ENCODE results near the gene TMX3.

TMX3 gene

GRCh38 chr18:68705119-68705518 lies 9.8 kb downstream of the TMX3 start:
- no peak for DNase-seq
- H3K23ac ChIP-seq (ENCODE audit: low read length) = no peak overlapping the region
- H2BK120ac ChIP-seq (ENCODE audit: low read depth, low read length) = no peak overlapping the region
- H3K4me3 ChIP-seq (ENCODE audit: low read length) = no peak overlapping the region
- no peak overlapping the region for H2BK5ac ChIP-seq (ENCODE audit: low read length)
- no peak overlapping the region for H3K4ac ChIP-seq (ENCODE audit: low read depth, low read length)
- H4K5ac ChIP-seq (ENCODE audit: low read length) = no peak overlapping the region
- H3K79me2 ChIP-seq (ENCODE audit: control insufficient read depth, insufficient read depth, low read length) = peaks cover 2% of the 10 kb centered on the region
- H3K79me1 ChIP-seq (ENCODE audit: low read length) = no peaks in the 10 kb centered on the region
- H3K9ac ChIP-seq (ENCODE audit: low read length) = no peak overlapping the region
- H4K8ac ChIP-seq (ENCODE audit: low read depth, low read length) = no peak overlapping the region
- H3K18ac ChIP-seq (ENCODE audit: low read length) = no peak overlapping the region
- H3K27ac ChIP-seq (ENCODE audit: low read depth, low read length) = no peak overlapping the region
- no peaks in the 10 kb centered on the region for H3K4me1 ChIP-seq (ENCODE audit: control insufficient read depth, low read depth, low read length)
- no peak overlapping the region for H3K56ac ChIP-seq (ENCODE audit: low read length)
- no peak overlapping the region for H2AK5ac ChIP-seq (ENCODE audit: low read length)
- no peak overlapping the region for H3K4me2 ChIP-seq (ENCODE audit: low read length)
- H3K27me3 ChIP-seq (ENCODE audit: insufficient read depth, low read length, poor library complexity) = no peaks in the 10 kb centered on the region
- no CpG with 5 or more reads among the region's 1 CpG for WGBS (ENCODE audit: extremely low coverage, insufficient coverage, low lambda C conversion rate)
- H3K36me3 ChIP-seq (ENCODE audit: control insufficient read depth, insufficient read depth, low read length) = no peaks in the 10 kb centered on the region
- H2BK15ac ChIP-seq (replicated peaks; ENCODE audit: low read depth) = no peak overlapping the region

GRCh38 chr18:68703326-68703725 lies 11.6 kb downstream of the TMX3 start:
- no peak overlapping the region for H3K4ac ChIP-seq (ENCODE audit: low read depth, low read length)
- no CpG with 5 or more reads among the region's 3 CpGs for WGBS (ENCODE audit: extremely low coverage, insufficient coverage, low lambda C conversion rate)
- no peak overlapping the region for H3K9ac ChIP-seq (ENCODE audit: low read length)
- H3K79me1 ChIP-seq (ENCODE audit: low read length) = no peaks in the 10 kb centered on the region
- H3K23ac ChIP-seq (ENCODE audit: low read length) = no peak overlapping the region
- H2BK5ac ChIP-seq (ENCODE audit: low read length) = no peak overlapping the region
- H3K4me1 ChIP-seq (ENCODE audit: control insufficient read depth, low read depth, low read length) = no peaks in the 10 kb centered on the region
- no peaks in the 10 kb centered on the region for H3K36me3 ChIP-seq (ENCODE audit: control insufficient read depth, insufficient read depth, low read length)
- no peak overlapping the region for H3K4me3 ChIP-seq (ENCODE audit: low read length)
- H3K56ac ChIP-seq (ENCODE audit: low read length) = no peak overlapping the region
- no peak overlapping the region for H2BK15ac ChIP-seq (replicated peaks; ENCODE audit: low read depth)
- no peak overlapping the region for H4K5ac ChIP-seq (ENCODE audit: low read length)
- DNase-seq = peak; percentile 14
- peaks cover 2% of the 10 kb centered on the region for H3K79me2 ChIP-seq (ENCODE audit: control insufficient read depth, insufficient read depth, low read length)
- no peak overlapping the region for H2AK5ac ChIP-seq (ENCODE audit: low read length)
- no peak overlapping the region for H4K8ac ChIP-seq (ENCODE audit: low read depth, low read length)
- no peak overlapping the region for H3K27ac ChIP-seq (ENCODE audit: low read depth, low read length)
- no peak overlapping the region for H2BK120ac ChIP-seq (ENCODE audit: low read depth, low read length)
- no peak overlapping the region for H3K18ac ChIP-seq (ENCODE audit: low read length)
- H3K27me3 ChIP-seq (ENCODE audit: insufficient read depth, low read length, poor library complexity) = no peaks in the 10 kb centered on the region
- no peak overlapping the region for H3K4me2 ChIP-seq (ENCODE audit: low read length)

- Histone ChIP-seq H4K8ac (ENCODE audit: low read depth, low read length) (no peak overlapping the region), H3K79me1 (ENCODE audit: low read length) (no peaks in the 10 kb centered on the region), H2BK15ac (replicated peaks; ENCODE audit: low read depth) (no peak overlapping the region), H3K18ac (ENCODE audit: low read length) (no peak overlapping the region), H3K27me3 (ENCODE audit: insufficient read depth, low read length, poor library complexity) (no peaks in the 10 kb centered on the region), H3K4me2 (ENCODE audit: low read length) (no peak overlapping the region), H3K23ac (ENCODE audit: low read length) (no peak overlapping the region), H2BK5ac (ENCODE audit: low read length) (no peak overlapping the region), H2BK120ac (ENCODE audit: low read depth, low read length) (no peak overlapping the region), H2AK5ac (ENCODE audit: low read length) (no peak overlapping the region), H4K5ac (ENCODE audit: low read length) (no peak overlapping the region), H3K36me3 (ENCODE audit: control insufficient read depth, insufficient read depth, low read length) (no peaks in the 10 kb centered on the region), H3K4me3 (ENCODE audit: low read length) (no peak overlapping the region), H3K56ac (ENCODE audit: low read length) (no peak overlapping the region), H3K9ac (ENCODE audit: low read length) (no peak overlapping the region), H3K4me1 (ENCODE audit: control insufficient read depth, low read depth, low read length) (no peaks in the 10 kb centered on the region), H3K79me2 (ENCODE audit: control insufficient read depth, insufficient read depth, low read length) (peaks cover 2% of the 10 kb centered on the region), H3K4ac (ENCODE audit: low read depth, low read length) (no peak overlapping the region), H3K27ac (ENCODE audit: low read depth, low read length) (no peak overlapping the region)
- no peak for DNase-seq
- WGBS (ENCODE audit: extremely low coverage, insufficient coverage, low lambda C conversion rate) = no CpG with 5 or more reads among the region's 4 CpGs
Measured at GRCh38 chr18:68701353-68701752, 13.6 kb downstream of the TMX3 start.

- Histone ChIP-seq H3K4ac (ENCODE audit: low read depth, low read length) (no peak overlapping the region), H3K27ac (ENCODE audit: low read depth, low read length) (no peak overlapping the region), H3K79me2 (ENCODE audit: control insufficient read depth, insufficient read depth, low read length) (peaks cover 2% of the 10 kb centered on the region), H3K36me3 (ENCODE audit: control insufficient read depth, insufficient read depth, low read length) (peaks cover 7% of the 10 kb centered on the region), H3K9ac (ENCODE audit: low read length) (no peak overlapping the region), H3K4me2 (ENCODE audit: low read length) (no peak overlapping the region), H3K23ac (ENCODE audit: low read length) (no peak overlapping the region), H3K27me3 (ENCODE audit: insufficient read depth, low read length, poor library complexity) (no peaks in the 10 kb centered on the region), H2BK15ac (replicated peaks; ENCODE audit: low read depth) (no peak overlapping the region), H3K79me1 (ENCODE audit: low read length) (peaks cover 2% of the 10 kb centered on the region), H3K4me1 (ENCODE audit: control insufficient read depth, low read depth, low read length) (no peaks in the 10 kb centered on the region), H3K18ac (ENCODE audit: low read length) (no peak overlapping the region), H3K4me3 (ENCODE audit: low read length) (no peak overlapping the region), H4K8ac (ENCODE audit: low read depth, low read length) (no peak overlapping the region), H2BK120ac (ENCODE audit: low read depth, low read length) (no peak overlapping the region), H4K5ac (ENCODE audit: low read length) (no peak overlapping the region), H2AK5ac (ENCODE audit: low read length) (no peak overlapping the region), H2BK5ac (ENCODE audit: low read length) (no peak overlapping the region), H3K56ac (ENCODE audit: low read length) (no peak overlapping the region)
- WGBS (ENCODE audit: extremely low coverage, insufficient coverage, low lambda C conversion rate) = 100% methylated on average over 1 of the region's 1 CpG
- DNase-seq = no peak
Measured at GRCh38 chr18:68699043-68699442, 15.9 kb downstream of the TMX3 start.

DNA sequence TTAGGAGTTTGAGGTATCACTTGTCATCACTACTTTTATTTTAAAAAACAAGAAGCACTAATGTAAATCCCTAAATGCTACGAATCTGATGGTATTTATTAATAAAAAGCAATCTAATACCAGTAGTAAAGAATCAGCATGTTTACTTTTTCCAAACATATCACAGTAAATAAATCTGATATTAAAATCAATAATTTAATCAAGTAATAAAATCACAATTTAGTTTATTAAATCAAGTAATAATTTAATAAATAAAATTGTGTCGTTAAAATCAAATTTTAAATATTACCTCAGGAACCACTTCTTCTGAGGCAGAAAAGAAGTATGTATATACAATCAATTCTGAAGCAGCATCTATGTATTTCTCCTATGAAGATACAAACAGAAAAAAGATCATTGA lies 18.0 kb downstream of the TMX3 start:
- no peaks in the 10 kb centered on the region for H3K27me3 ChIP-seq (ENCODE audit: insufficient read depth, low read length, poor library complexity)
- no peak overlapping the region for H3K23ac ChIP-seq (ENCODE audit: low read length)
- H3K18ac ChIP-seq (ENCODE audit: low read length) = no peak overlapping the region
- H3K36me3 ChIP-seq (ENCODE audit: control insufficient read depth, insufficient read depth, low read length) = peaks cover 7% of the 10 kb centered on the region
- H3K79me1 ChIP-seq (ENCODE audit: low read length) = peaks cover 2% of the 10 kb centered on the region
- no peak for DNase-seq
- no peak overlapping the region for H2BK120ac ChIP-seq (ENCODE audit: low read depth, low read length)
- H3K4me3 ChIP-seq (ENCODE audit: low read length) = no peak overlapping the region
- no peak overlapping the region for H2BK5ac ChIP-seq (ENCODE audit: low read length)
- no CpG with 5 or more reads among the region's 2 CpGs for WGBS (ENCODE audit: extremely low coverage, insufficient coverage, low lambda C conversion rate)
- H3K9ac ChIP-seq (ENCODE audit: low read length) = no peak overlapping the region
- no peaks in the 10 kb centered on the region for H3K4me1 ChIP-seq (ENCODE audit: control insufficient read depth, low read depth, low read length)
- no peak overlapping the region for H2BK15ac ChIP-seq (replicated peaks; ENCODE audit: low read depth)
- no peak overlapping the region for H3K4ac ChIP-seq (ENCODE audit: low read depth, low read length)
- H3K4me2 ChIP-seq (ENCODE audit: low read length) = no peak overlapping the region
- no peak overlapping the region for H4K8ac ChIP-seq (ENCODE audit: low read depth, low read length)
- H2AK5ac ChIP-seq (ENCODE audit: low read length) = no peak overlapping the region
- H3K27ac ChIP-seq (ENCODE audit: low read depth, low read length) = no peak overlapping the region
- no peak overlapping the region for H4K5ac ChIP-seq (ENCODE audit: low read length)
- no peak overlapping the region for H3K56ac ChIP-seq (ENCODE audit: low read length)
- no peaks in the 10 kb centered on the region for H3K79me2 ChIP-seq (ENCODE audit: control insufficient read depth, insufficient read depth, low read length)

GRCh38 chr18:68694316-68694715 lies 20.6 kb downstream of the TMX3 start:
- WGBS (ENCODE audit: extremely low coverage, insufficient coverage, low lambda C conversion rate) = no CpG with 5 or more reads among the region's 11 CpGs
- H3K4ac ChIP-seq (ENCODE audit: low read depth, low read length) = no peak overlapping the region
- H4K8ac ChIP-seq (ENCODE audit: low read depth, low read length) = no peak overlapping the region
- peaks cover 7% of the 10 kb centered on the region for H3K36me3 ChIP-seq (ENCODE audit: control insufficient read depth, insufficient read depth, low read length)
- no peaks in the 10 kb centered on the region for H3K4me1 ChIP-seq (ENCODE audit: control insufficient read depth, low read depth, low read length)
- no peak overlapping the region for H3K23ac ChIP-seq (ENCODE audit: low read length)
- H4K5ac ChIP-seq (ENCODE audit: low read length) = no peak overlapping the region
- no peak for DNase-seq
- no peak overlapping the region for H3K4me3 ChIP-seq (ENCODE audit: low read length)
- H2BK120ac ChIP-seq (ENCODE audit: low read depth, low read length) = no peak overlapping the region
- H3K56ac ChIP-seq (ENCODE audit: low read length) = no peak overlapping the region
- no peak overlapping the region for H3K4me2 ChIP-seq (ENCODE audit: low read length)
- no peak overlapping the region for H3K18ac ChIP-seq (ENCODE audit: low read length)
- peaks cover 2% of the 10 kb centered on the region for H3K79me1 ChIP-seq (ENCODE audit: low read length)
- no peak overlapping the region for H2BK15ac ChIP-seq (replicated peaks; ENCODE audit: low read depth)
- no peaks in the 10 kb centered on the region for H3K27me3 ChIP-seq (ENCODE audit: insufficient read depth, low read length, poor library complexity)
- H2BK5ac ChIP-seq (ENCODE audit: low read length) = no peak overlapping the region
- no peaks in the 10 kb centered on the region for H3K79me2 ChIP-seq (ENCODE audit: control insufficient read depth, insufficient read depth, low read length)
- H2AK5ac ChIP-seq (ENCODE audit: low read length) = no peak overlapping the region
- no peak overlapping the region for H3K9ac ChIP-seq (ENCODE audit: low read length)
- H3K27ac ChIP-seq (ENCODE audit: low read depth, low read length) = no peak overlapping the region
